Endothelial cell of umbilical vein (primary cell): ENCODE data around the gene RNF4. TPM values are rescaled to one million over a fixed set of nuclear protein-coding genes. Genes with fewer than 3 reads are reported as not detected.
"Not testable (repeated sequence)": the region's sequence is repeated elsewhere in the genome, so short reads cannot be mapped to it uniquely, and the experiment has no call there.

ENCODE experiments used
- BruUV-seq: library from RNA; stranded (reverse); fragments of 400-500 nt; replicated peaks from 2 replicates; lab custom pipeline; 2021; lab: Mats Ljungman, UMichigan
- CTCF ChIA-PET: fragments of 300-600, 350-600 bp; sonication (Branson Sonifier 250); formaldehyde crosslinking; loops from one replicate; lab custom pipeline; 2021; ENCODE audit warnings: antibody characterized with exemption, inconsistent platforms; lab: Charles Lee
- POLR2A ChIA-PET: fragments of 300-600, 350-600 bp; sonication (Branson Sonifier 250); formaldehyde crosslinking; loops from one replicate; lab custom pipeline; 2021; ENCODE audit warnings: antibody characterized with exemption, inconsistent platforms; lab: Charles Lee
- DNase-seq: peaks from one replicate; pipeline ENCODE4 v3.0.0-alpha.2; 2011; ENCODE audit warnings: low read depth, low spot score
- FAIRE-seq: peaks from 2 replicates; lab custom pipeline; 2011; peaks lifted over from hg19 to GRCh38; lab: Jason Lieb, UNC
- H2AFZ ChIP-seq: 2 replicates; pipeline ENCODE4 v1.6.0; 2012; ENCODE audit warnings: low read depth, low read length, control low read depth, inconsistent platforms
- H3K27ac ChIP-seq: 2 replicates; pipeline ENCODE4 v1.5.1; 2011; ENCODE audit warnings: low read depth, mild to moderate bottlenecking, control low read depth, low read length, moderate library complexity; ENCODE audit not compliant: insufficient read depth
- H3K27me3 ChIP-seq, 2 experiments: 2 replicates each; pipeline versions ENCODE4 v1.6.0 to v1.6.1; 2011; ENCODE audit warnings: low read length in 2 of 2, mixed read lengths in 1 of 2; ENCODE audit not compliant: control insufficient read depth in 2 of 2, insufficient read depth in 2 of 2
- H3K36me3 ChIP-seq, 2 experiments: 2 replicates in 1 of 2; 3 replicates in 1 of 2; pipeline ENCODE4 v1.5.1; 2011; ENCODE audit warnings: low read length in 2 of 2, mild to moderate bottlenecking in 1 of 2, moderate library complexity in 1 of 2; ENCODE audit not compliant: control insufficient read depth in 2 of 2, insufficient read depth in 2 of 2; ENCODE audit errors: extremely low read depth in 1 of 2
- H3K4me1 ChIP-seq: 3 replicates; pipeline ENCODE4 v1.5.1; 2011; ENCODE audit warnings: mild to moderate bottlenecking, low read length; ENCODE audit not compliant: control insufficient read depth, insufficient read depth; ENCODE audit errors: extremely low read depth
- H3K4me2 ChIP-seq: 2 replicates; pipeline ENCODE4 v1.6.1; 2011; ENCODE audit warnings: low read length, control low read depth, mixed read lengths; ENCODE audit not compliant: insufficient read depth
- H3K4me3 ChIP-seq, 3 experiments: fragments of 200-600 bp in 1 of 3; sonication (generic), shearing (Covaris generic) in 1 of 3; replicated peaks in 1 of 3; 2 replicates each; pipeline ENCODE4 v1.5.1; 2011 to 2016; ENCODE audit warnings: control low read depth in 3 of 3, low read length in 3 of 3, mild to moderate bottlenecking in 2 of 3, inconsistent platforms in 1 of 3, low read depth in 1 of 3, moderate library complexity in 1 of 3; ENCODE audit not compliant: insufficient read depth in 1 of 3
- H3K79me2 ChIP-seq: 2 replicates; pipeline ENCODE4 v1.6.0; 2012; ENCODE audit warnings: low read length, inconsistent platforms; ENCODE audit not compliant: control insufficient read depth, insufficient read depth
- H3K9ac ChIP-seq: replicated peaks from 2 replicates; pipeline ENCODE3; 2011; ENCODE audit warnings: low read length, control low read depth; ENCODE audit not compliant: insufficient read depth; ENCODE audit errors: extremely low read depth
- H3K9me1 ChIP-seq: replicated peaks from 3 replicates; pipeline ENCODE4 v1.6.0; 2011; ENCODE audit warnings: mild to moderate bottlenecking, low read length; ENCODE audit not compliant: control insufficient read depth, insufficient read depth; ENCODE audit errors: extremely low read depth
- H3K9me3 ChIP-seq: replicated peaks from 2 replicates; pipeline ENCODE4 v1.5.1; 2012; ENCODE audit warnings: low read length, inconsistent platforms; ENCODE audit not compliant: control insufficient read depth, insufficient read depth
- H4K20me1 ChIP-seq: replicated peaks from 2 replicates; pipeline ENCODE3; 2011; ENCODE audit warnings: mild to moderate bottlenecking, low read length; ENCODE audit not compliant: control insufficient read depth, insufficient read depth; ENCODE audit errors: extremely low read depth
- EZH2 ChIP-seq: IDR thresholded peaks from 2 replicates; pipeline ENCODE4 v1.6.1; 2012; ENCODE audit warnings: borderline replicate concordance, low read depth, mild to moderate bottlenecking, moderate library complexity, low read length, inconsistent platforms; ENCODE audit not compliant: severe bottlenecking
- FOS ChIP-seq: IDR thresholded peaks from 2 replicates; pipeline ENCODE4 v1.6.1; 2011; ENCODE audit warnings: mild to moderate bottlenecking, low read length, moderate library complexity, borderline replicate concordance; ENCODE audit not compliant: insufficient read depth
- GATA2 ChIP-seq: IDR thresholded peaks from 2 replicates; pipeline ENCODE4 v1.7.0; 2011; ENCODE audit warnings: low read depth, mild to moderate bottlenecking, moderate library complexity, mixed read lengths, low read length; ENCODE audit not compliant: insufficient read length, insufficient read depth
- JUN ChIP-seq: IDR thresholded peaks from 2 replicates; pipeline ENCODE4 v1.6.1; 2011; ENCODE audit warnings: borderline replicate concordance, low read depth; ENCODE audit not compliant: insufficient read length, insufficient read depth
- MAX ChIP-seq: IDR thresholded peaks from 2 replicates; pipeline ENCODE4 v1.6.1; 2011; ENCODE audit not compliant: insufficient read depth, insufficient read length
- MYC ChIP-seq: IDR thresholded peaks from one replicate; pipeline ENCODE4 v1.6.1; 2011; ENCODE audit warnings: mild to moderate bottlenecking, low read depth, low read length
- POLR2A ChIP-seq: IDR thresholded peaks from 2 replicates; pipeline ENCODE4 v1.6.1; 2012; ENCODE audit warnings: low read depth, mild to moderate bottlenecking, control low read depth, low read length
- POLR2AphosphoS5 ChIP-seq: IDR thresholded peaks from 2 replicates; pipeline ENCODE4 v1.6.1; 2012; ENCODE audit warnings: low read depth, mild to moderate bottlenecking, control low read depth, low read length, moderate library complexity; ENCODE audit not compliant: insufficient read depth
- dilution Hi-C: fragments of 300-500 bp; cut with MboI; formaldehyde crosslinking; loops from one replicate; pipeline ENCODE4 v1.15.0; 2019; ENCODE audit warnings: low sequenced_read_pairs; ENCODE audit not compliant: extremely low pct_ligation_motif_present
- intact Hi-C: fragments of 100-400 bp; cut with micrococcal nuclease; formaldehyde crosslinking; loops from one replicate; pipeline ENCODE4 v1.10.0; 2022
- polyA plus RNA-seq, 4 experiments: library from polyadenylated mRNA; depleted of rRNA in 3 of 4; stranded (reverse) in 3 of 4; unstranded in 1 of 4; fragments of >200 nt; gene quantifications; 2 replicates each; pipeline versions ENCODE4 v1.2.1 to v1.2.3, GENCODE V29; 2011 to 2012; ENCODE audit warnings: missing spikeins in 1 of 4
- total RNA-seq: library from RNA; stranded (reverse); gene quantifications from 2 replicates; pipeline ENCODE4 v1.2.3, GENCODE V29; 2021
- TF ChIP-seq, protein P1 (sequence below), 2 donors: IDR thresholded peaks; 1 replicate in 1 of 2; 2 replicates in 1 of 2; pipeline ENCODE4 v1.5.1; 2011; ENCODE audit warnings: low read length in 2 of 2, mild to moderate bottlenecking in 2 of 2, moderate library complexity in 2 of 2, control low read depth in 1 of 2, inconsistent platforms in 1 of 2, low read depth in 1 of 2; ENCODE audit not compliant: insufficient read depth in 1 of 2; ENCODE audit errors: extremely low read depth in 1 of 2

The RNF4 gene
- total and polyA plus RNA-seq, 2 donors (not counting 3 experiments of a cell fraction or from before 2014, with no cell fraction given), result 64.3 to 71.4 TPM

- BruUV-seq, result no TSS peak
- Histone ChIP-seq H3K27me3 (no peaks in the 10 kb centered on the region), H3K27ac (no peak overlapping the region), H4K20me1 (no peaks in the 10 kb centered on the region), H3K4me2 (no peak overlapping the region), H3K79me2 (peaks cover 21% of the 10 kb centered on the region), H3K4me1 (peaks cover 13% of the 10 kb centered on the region), H3K9me1 (no peaks in the 10 kb centered on the region), H3K36me3 (no peaks in the 10 kb centered on the region), H3K9ac (no peak overlapping the region), H3K4me3 (no peak overlapping the region), H3K9me3 (no peaks in the 10 kb centered on the region), H2AFZ (no peak overlapping the region)
- intact Hi-C loops, result loop anchor here (5.0 kb wide), 1 partner anchor 223 kb away; the partner anchor contains the start of genes HAUS3 and POLN
- DNase-seq, result no peak
- dilution Hi-C loops, result no loop called here
- no peak for FAIRE-seq
- TF ChIP-seq POLR2AphosphoS5, result no peak
- TF ChIP-seq MYC, result no peak
- no peak for TF ChIP-seq POLR2A
- TF ChIP-seq FOS, result no peak
- TF ChIP-seq JUN, result no peak
- no peak for TF ChIP-seq EZH2
- TF ChIP-seq GATA2, result no peak
- no peak for TF ChIP-seq MAX
- TF ChIP-seq, protein P1, sequence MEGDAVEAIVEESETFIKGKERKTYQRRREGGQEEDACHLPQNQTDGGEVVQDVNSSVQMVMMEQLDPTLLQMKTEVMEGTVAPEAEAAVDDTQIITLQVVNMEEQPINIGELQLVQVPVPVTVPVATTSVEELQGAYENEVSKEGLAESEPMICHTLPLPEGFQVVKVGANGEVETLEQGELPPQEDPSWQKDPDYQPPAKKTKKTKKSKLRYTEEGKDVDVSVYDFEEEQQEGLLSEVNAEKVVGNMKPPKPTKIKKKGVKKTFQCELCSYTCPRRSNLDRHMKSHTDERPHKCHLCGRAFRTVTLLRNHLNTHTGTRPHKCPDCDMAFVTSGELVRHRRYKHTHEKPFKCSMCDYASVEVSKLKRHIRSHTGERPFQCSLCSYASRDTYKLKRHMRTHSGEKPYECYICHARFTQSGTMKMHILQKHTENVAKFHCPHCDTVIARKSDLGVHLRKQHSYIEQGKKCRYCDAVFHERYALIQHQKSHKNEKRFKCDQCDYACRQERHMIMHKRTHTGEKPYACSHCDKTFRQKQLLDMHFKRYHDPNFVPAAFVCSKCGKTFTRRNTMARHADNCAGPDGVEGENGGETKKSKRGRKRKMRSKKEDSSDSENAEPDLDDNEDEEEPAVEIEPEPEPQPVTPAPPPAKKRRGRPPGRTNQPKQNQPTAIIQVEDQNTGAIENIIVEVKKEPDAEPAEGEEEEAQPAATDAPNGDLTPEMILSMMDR (IDR thresholded peaks at IDR 0.05; ENCODE audit: extremely low read depth in 1 of 2, insufficient read depth in 1 of 2, low read depth in 1 of 2, low read length in 2 of 2), result no peak
- POLR2A ChIA-PET, result no interaction called here
- CTCF ChIA-PET, result interaction anchor here (1.2 to 3.6 kb wide), 2 partner anchors 18 to 245 kb away, joined by 3 to 30 read pairs; no protein-coding TSS in a partner anchor
Measured at GRCh38 chr4:2465032-2465431, 3.9 kb upstream of the RNF4 start.

GRCh38 chr4:2465544-2465943, 3.4 kb upstream of the RNF4 start:
- Histone ChIP-seq H3K79me2 (peaks cover 26% of the 10 kb centered on the region), H3K4me1 (peaks cover 18% of the 10 kb centered on the region)
- H3K9me3 ChIP-seq, dilution Hi-C loops, H3K4me3 ChIP-seq, H2AFZ ChIP-seq, H3K9me1 ChIP-seq, FAIRE-seq, DNase-seq, H3K27me3 ChIP-seq, H3K4me2 ChIP-seq, H3K27ac ChIP-seq, H4K20me1 ChIP-seq, BruUV-seq, H3K9ac ChIP-seq, POLR2A ChIA-PET, H3K36me3 ChIP-seq: not testable (repeated sequence)
- intact Hi-C loops, result loop anchor here (5.0 kb wide), 1 partner anchor 223 kb away; the partner anchor contains the start of genes HAUS3 and POLN
- CTCF ChIA-PET, result interaction anchor here (3.6 kb wide), 1 partner anchor 245 kb away, joined by 30 read pairs; no protein-coding TSS in a partner anchor
